Stomach (tissue), 9 donors: ENCODE measurements around the gene SOCS2. TPM values are rescaled to one million over a fixed set of nuclear protein-coding genes. Genes with fewer than 3 reads are reported as not detected.
A peak's percentile ranks its signal among the peaks of the same experiment; 100 is the strongest.
"Not testable (repeated sequence)": the region's sequence is repeated elsewhere in the genome, so short reads cannot be mapped to it uniquely, and the experiment has no call there.

Experiments used
- DNase-seq, 2 donors: peaks; one replicate each; pipeline versions ENCODE4 v3.0.0 to v3.0.0-alpha.2; 2013 to 2019
- H3K27ac ChIP-seq, 5 donors: fragments of 200-600 bp in 4 of 5; sonication (generic) in 4 of 5; one replicate each; pipeline ENCODE4 v1.5.1; 2013 to 2019; ENCODE audit warnings: mild to moderate bottlenecking in 1 of 5, moderate library complexity in 1 of 5
- H3K27me3 ChIP-seq, 3 donors: fragments of 200-600 bp; sonication (generic); one replicate each; pipeline ENCODE4 v1.5.1; 2017 to 2019; ENCODE audit warnings: mixed run types in 1 of 3
- H3K36me3 ChIP-seq, 4 donors: fragments of 200-600 bp; sonication (generic); 1 replicate in 3 of 4; 2 replicates in 1 of 4; pipeline ENCODE4 v1.5.1; 2016 to 2019
- H3K4me1 ChIP-seq, 4 donors: fragments of 200-600 bp; sonication (generic); one replicate each; pipeline ENCODE4 v1.5.1; 2016 to 2019
- H3K4me3 ChIP-seq, 4 donors: fragments of 200-600 bp; sonication (generic) in 3 of 4; one replicate each; pipeline ENCODE4 v1.5.1; 2016 to 2019; ENCODE audit warnings: mild to moderate bottlenecking in 1 of 4
- H3K9me3 ChIP-seq, 4 donors: fragments of 200-600 bp; sonication (generic); one replicate each; pipeline ENCODE4 v1.5.1; 2016 to 2019
- EP300 ChIP-seq: sonication (generic); formaldehyde crosslinking; IDR thresholded peaks from one replicate; pipeline ENCODE4 v1.6.1; 2017; ENCODE audit warnings: antibody characterized with exemption
- POLR2A ChIP-seq, 4 donors: fragments of 450-650 bp; IDR thresholded peaks; one replicate each; pipeline ENCODE4 v1.6.1; 2016; ENCODE audit warnings: antibody characterized with exemption in 4 of 4, control low read depth in 2 of 4, mild to moderate bottlenecking in 1 of 4, moderate library complexity in 1 of 4
- POLR2AphosphoS5 ChIP-seq, 3 donors: sonication (generic); formaldehyde crosslinking; IDR thresholded peaks; one replicate each; pipeline ENCODE4 v1.6.1; 2016; ENCODE audit warnings: antibody characterized with exemption in 3 of 3
- WGBS, 5 donors: extraction: QIAGEN DNeasy Blood & Tissue Kit in 3 of 5; methylation state at CpG; one replicate each; pipeline versions ENCODE4 v1.1.5 to v1.1.7; 2013 to 2018; 5-methylcytosine and 5-hydroxymethylcytosine counted together
- intact Hi-C: fragments of 100-400 bp; cut with DNase I; formaldehyde crosslinking; loops from one replicate; pipeline ENCODE4 v1.15.1; 2023; ENCODE audit warnings: low total_unique reads
- polyA plus RNA-seq, 3 donors: library from polyadenylated mRNA; stranded (reverse); fragments of 200-250 nt; gene quantifications; one replicate each; pipeline ENCODE4 v1.2.3, GENCODE V29; 2013
- total RNA-seq, 5 donors: library from RNA; depleted of rRNA; stranded (reverse); fragments of >200 nt; gene quantifications; one replicate each; pipeline versions ENCODE4 v1.1.0 to v1.2.3, GENCODE V29; 2014 to 2016
- TF ChIP-seq, protein P1 (sequence below), 7 experiments: fragments of 450-650 bp in 4 of 7; fragments of 200-600 bp in 3 of 7; sonication (generic) in 3 of 7; IDR thresholded peaks; one replicate each; pipeline ENCODE4 v1.5.1; 2016 to 2019; ENCODE audit warnings: antibody characterized with exemption in 7 of 7, control low read depth in 2 of 7, mild to moderate bottlenecking in 1 of 7
- donor health status: healthy with polysubstance abuse.
- donor health status: Bipolar disorder and iron deficiency.
- donor health status: healthy.

SOCS2 gene
- total and polyA plus RNA-seq, 8 donors, result 13.5 to 111 (median 50.1) TPM

DNA sequence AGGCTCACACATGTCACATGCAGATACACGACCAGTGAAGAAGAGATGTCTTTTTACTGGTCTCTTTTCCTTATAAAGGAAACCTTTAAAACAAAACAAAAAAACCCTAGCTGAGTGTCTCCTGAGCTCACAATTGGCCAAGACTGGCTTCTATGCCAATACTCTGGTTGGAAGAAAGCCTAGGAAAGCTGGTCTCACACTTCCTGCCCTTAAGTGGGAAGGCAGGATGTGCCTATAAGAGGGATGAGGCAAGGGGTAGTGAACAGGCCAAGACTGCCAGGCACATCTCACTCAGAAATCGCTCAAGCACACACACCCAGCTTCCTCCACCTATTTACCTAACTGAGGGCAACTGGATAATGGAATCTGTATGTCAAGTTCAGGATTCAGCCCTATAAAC, 50.0 kb downstream of the SOCS2 start:
- H3K36me3 ChIP-seq, result no peaks in the 10 kb centered on the region
- intact Hi-C loops, result no loop called here
- H3K4me1 ChIP-seq, result no peaks in the 10 kb centered on the region
- TF ChIP-seq, protein P1, sequence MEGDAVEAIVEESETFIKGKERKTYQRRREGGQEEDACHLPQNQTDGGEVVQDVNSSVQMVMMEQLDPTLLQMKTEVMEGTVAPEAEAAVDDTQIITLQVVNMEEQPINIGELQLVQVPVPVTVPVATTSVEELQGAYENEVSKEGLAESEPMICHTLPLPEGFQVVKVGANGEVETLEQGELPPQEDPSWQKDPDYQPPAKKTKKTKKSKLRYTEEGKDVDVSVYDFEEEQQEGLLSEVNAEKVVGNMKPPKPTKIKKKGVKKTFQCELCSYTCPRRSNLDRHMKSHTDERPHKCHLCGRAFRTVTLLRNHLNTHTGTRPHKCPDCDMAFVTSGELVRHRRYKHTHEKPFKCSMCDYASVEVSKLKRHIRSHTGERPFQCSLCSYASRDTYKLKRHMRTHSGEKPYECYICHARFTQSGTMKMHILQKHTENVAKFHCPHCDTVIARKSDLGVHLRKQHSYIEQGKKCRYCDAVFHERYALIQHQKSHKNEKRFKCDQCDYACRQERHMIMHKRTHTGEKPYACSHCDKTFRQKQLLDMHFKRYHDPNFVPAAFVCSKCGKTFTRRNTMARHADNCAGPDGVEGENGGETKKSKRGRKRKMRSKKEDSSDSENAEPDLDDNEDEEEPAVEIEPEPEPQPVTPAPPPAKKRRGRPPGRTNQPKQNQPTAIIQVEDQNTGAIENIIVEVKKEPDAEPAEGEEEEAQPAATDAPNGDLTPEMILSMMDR (IDR thresholded peaks at IDR 0.05), result no peak
- TF ChIP-seq EP300 (no peak), POLR2A (IDR thresholded peaks at IDR 0.05) (no peak), POLR2AphosphoS5 (IDR thresholded peaks at IDR 0.05) (no peak)
- H3K27me3 ChIP-seq, result no peaks in the 10 kb centered on the region
- 67 to 76% (median 72%) methylated on average over 2 of the region's 2 CpGs for WGBS, 5 donors
- no peak for DNase-seq
- H3K9me3 ChIP-seq, result no peaks in the 10 kb centered on the region
- no peak overlapping the region for H3K27ac ChIP-seq
- H3K4me3 ChIP-seq, result no peak overlapping the region

GRCh38 chr12:93624595-93625294, 52.3 kb downstream of the SOCS2 start:
- no peaks in the 10 kb centered on the region for H3K27me3 ChIP-seq
- 46 to 60% (median 52%) methylated on average over 2 of the region's 2 CpGs for WGBS, 5 donors
- H3K9me3 ChIP-seq, result peaks cover 0 to 4% (median 0%) of the 10 kb centered on the region in 4 donors
- intact Hi-C loops, result no loop called here
- no peak overlapping the region for H3K4me3 ChIP-seq
- no peaks in the 10 kb centered on the region for H3K4me1 ChIP-seq
- no peak for DNase-seq
- no peaks in the 10 kb centered on the region for H3K36me3 ChIP-seq
- peak overlapping the region in 4 of 5 donors; percentile 33 to 51 (median 42) for H3K27ac ChIP-seq
- TF ChIP-seq POLR2AphosphoS5 (IDR thresholded peaks at IDR 0.05) (no peak), POLR2A (IDR thresholded peaks at IDR 0.05) (no peak), EP300 (no peak)
- TF ChIP-seq, protein P1 (IDR thresholded peaks at IDR 0.05), result no peak

DNA sequence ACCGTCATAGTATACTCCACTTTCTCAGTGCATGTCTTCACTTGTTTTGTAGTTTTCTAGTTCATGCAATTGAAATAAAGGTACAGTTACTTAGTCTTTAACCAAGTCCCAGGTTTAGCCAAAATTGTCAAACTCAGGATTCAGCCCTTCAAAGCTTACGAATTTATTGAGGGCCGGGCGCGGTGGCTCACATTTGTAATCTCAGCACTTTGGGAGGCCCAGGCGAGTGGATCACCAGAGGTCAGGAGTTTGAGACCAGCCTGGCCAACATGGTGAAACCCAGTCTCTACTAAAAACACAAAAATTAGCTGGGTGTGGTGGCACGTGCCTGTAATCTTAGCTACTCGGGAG, 52.8 kb downstream of the SOCS2 start:
- H3K4me3 ChIP-seq, H3K9me3 ChIP-seq, intact Hi-C loops, DNase-seq, H3K27me3 ChIP-seq, H3K4me1 ChIP-seq, H3K36me3 ChIP-seq: not testable (repeated sequence)
- peak overlapping the region in 1 of 5 donors; percentile 35 for H3K27ac ChIP-seq
- WGBS, 5 donors, result 80 to 91% (median 83%) methylated on average over 8 of the region's 8 CpGs

- Histone ChIP-seq H3K4me3 (no peak overlapping the region), H3K27me3 (no peaks in the 10 kb centered on the region), H3K4me1 (no peaks in the 10 kb centered on the region), H3K27ac (no peak overlapping the region), H3K9me3 (peaks cover 0 to 4% (median 0%) of the 10 kb centered on the region in 4 donors), H3K36me3 (no peaks in the 10 kb centered on the region)
- intact Hi-C loops, result no loop called here
- DNase-seq, result no peak
- WGBS, 5 donors, result 81 to 90% (median 89%) methylated on average over 4 of the region's 4 CpGs
- no peak for TF ChIP-seq POLR2A (IDR thresholded peaks at IDR 0.05)
- TF ChIP-seq, protein P1 (IDR thresholded peaks at IDR 0.05), result no peak
Measured at GRCh38 chr12:93626160-93626559, 53.7 kb downstream of the SOCS2 start.

Other genes with a start within 250 kb of the SOCS2 start
- gene NUDT4, start 194.8 kb upstream of the SOCS2 start, total RNA-seq, result 10 to 100 TPM; 19.8 to 77.7 (median 38.8) TPM
- gene NUDT4, start 194.8 kb upstream of the SOCS2 start, polyA plus RNA-seq, result 10 to 100 TPM; 17.5 to 28.0 (median 23.5) TPM
- 10 to 100 TPM in 4 of 5 donors, 1 to 10 TPM in 1; 6.1 to 47.4 (median 17.9) TPM for gene UBE2N, start 130.7 kb upstream of the SOCS2 start, total RNA-seq
- gene UBE2N, start 130.7 kb upstream of the SOCS2 start, polyA plus RNA-seq, result 10 to 100 TPM; 38.8 to 65.7 (median 63.7) TPM
- 10 to 100 TPM in 3 of 5 donors, 1 to 10 TPM in 2; 3.5 to 90.1 (median 13.5) TPM for gene MRPL42, start 105.2 kb upstream of the SOCS2 start, total RNA-seq
- 10 to 100 TPM; 27.8 to 44.8 (median 34.5) TPM for gene MRPL42, start 105.2 kb upstream of the SOCS2 start, polyA plus RNA-seq
- gene CRADD, start 104.7 kb downstream of the SOCS2 start, total RNA-seq, result 10 to 100 TPM in 4 of 5 donors, 1 to 10 TPM in 1; 2.3 to 30.9 (median 18.7) TPM
- gene CRADD, start 104.7 kb downstream of the SOCS2 start, polyA plus RNA-seq, result 10 to 100 TPM in 2 of 3 donors, 1 to 10 TPM in 1; 9.6 to 20.5 (median 13.0) TPM